ENCODE data around the gene VAV3.

DNA sequence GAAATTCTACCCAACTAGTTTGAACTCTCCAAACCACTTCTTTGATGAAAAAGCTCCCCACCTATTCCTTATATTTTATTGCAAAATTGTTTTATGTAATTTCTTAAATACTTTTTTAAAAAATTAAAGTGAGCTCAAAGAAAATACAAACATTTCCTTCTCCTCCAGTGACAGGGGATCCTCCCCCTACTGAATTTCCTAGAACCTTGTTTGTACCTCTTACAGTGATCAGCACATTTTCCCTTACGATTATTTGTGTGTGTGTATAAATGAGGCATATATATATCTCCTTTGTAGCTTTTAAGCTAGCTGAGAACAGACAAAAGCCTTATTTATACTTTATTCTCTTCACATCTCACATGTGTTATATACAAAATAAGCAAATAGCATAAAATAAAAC, 44.4 kb downstream of the VAV3 start:
- TF ChIP-seq CTCF (IDR thresholded peaks at IDR 0.05) (no peak), POLR2A (IDR thresholded peaks at IDR 0.05) (no peak)

All from adrenal gland (tissue), 5 donors.